Right kidney (tissue), 1 donor: ENCODE data around the gene CRIM1.
A peak's percentile ranks its signal among the peaks of the same experiment; 100 is the strongest.
"Not testable (repeated sequence)": the region's sequence is repeated elsewhere in the genome, so short reads cannot be mapped to it uniquely, and the experiment has no call there.

ENCODE experiments used
- DNase-seq: peaks from one replicate; pipeline ENCODE4 v3.0.0-alpha.2; 2016

CRIM1 gene

DNA sequence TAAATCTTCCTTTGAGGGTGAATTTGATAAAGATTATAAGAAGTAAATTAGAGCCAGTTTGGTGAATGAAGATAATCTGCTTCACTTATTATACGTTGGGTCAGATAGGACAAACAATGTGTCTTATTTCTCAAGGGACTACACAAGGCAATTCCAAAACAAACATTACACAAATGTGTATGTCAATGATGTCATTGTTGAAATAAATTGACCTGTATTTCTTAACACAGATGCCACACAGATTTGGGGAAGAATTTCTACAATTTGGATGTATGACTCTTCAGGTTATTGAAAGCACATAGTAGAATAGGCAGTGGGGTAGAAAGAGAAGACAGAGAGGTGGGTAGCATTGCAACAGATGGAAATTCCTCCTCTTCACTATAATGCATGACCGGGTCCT lies 6.9 kb upstream of the CRIM1 start:
- DNase-seq, result no peak

DNA sequence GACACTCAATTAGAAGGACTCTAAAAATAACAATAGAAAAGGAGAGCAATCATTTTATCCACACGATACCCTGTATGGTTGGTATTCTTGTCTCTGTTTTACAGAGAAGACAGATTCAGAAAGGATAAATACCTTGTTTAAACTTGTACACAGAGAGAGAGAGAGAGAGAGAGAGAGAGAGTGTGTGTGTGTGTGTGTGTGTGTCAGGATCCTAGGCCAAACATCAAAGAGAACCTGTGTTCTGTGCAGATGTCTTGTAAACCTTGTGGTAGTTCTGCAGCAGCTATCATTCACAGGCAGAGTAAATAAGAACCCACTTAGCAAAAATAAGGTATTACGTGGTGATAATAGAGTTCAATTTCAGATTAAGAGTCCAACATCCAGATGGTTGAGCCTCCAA lies 4.3 kb upstream of the CRIM1 start:
- no peak for DNase-seq

DNA sequence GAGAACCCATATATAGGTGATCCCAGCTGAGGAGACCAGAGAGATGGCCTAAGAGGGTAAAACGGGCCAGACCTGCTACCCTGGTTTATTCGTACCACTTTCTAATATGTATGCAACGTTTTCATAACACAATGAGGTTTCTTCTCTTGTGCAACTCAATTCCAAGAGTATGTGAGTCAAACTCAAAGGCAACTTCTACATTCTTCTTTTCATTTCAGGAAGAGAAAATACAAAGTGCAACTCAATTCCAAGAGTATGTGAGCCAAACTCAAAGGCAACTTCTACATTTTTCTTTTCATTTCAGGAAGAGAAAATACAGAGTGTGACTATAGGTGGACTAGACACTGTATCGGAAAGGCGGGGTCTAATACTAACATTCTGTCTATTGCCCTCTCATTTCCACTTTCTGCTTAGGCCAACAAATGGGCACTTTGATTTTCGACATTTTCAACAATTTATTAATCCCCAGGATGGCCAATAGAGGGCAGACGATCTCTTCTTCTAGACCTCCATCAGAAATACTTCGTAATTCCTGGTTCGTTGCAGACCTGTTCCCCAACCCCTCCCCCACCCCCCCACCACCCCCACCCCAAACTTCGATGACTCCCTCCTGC lies 3.7 kb upstream of the CRIM1 start:
- DNase-seq, result no peak

DNA sequence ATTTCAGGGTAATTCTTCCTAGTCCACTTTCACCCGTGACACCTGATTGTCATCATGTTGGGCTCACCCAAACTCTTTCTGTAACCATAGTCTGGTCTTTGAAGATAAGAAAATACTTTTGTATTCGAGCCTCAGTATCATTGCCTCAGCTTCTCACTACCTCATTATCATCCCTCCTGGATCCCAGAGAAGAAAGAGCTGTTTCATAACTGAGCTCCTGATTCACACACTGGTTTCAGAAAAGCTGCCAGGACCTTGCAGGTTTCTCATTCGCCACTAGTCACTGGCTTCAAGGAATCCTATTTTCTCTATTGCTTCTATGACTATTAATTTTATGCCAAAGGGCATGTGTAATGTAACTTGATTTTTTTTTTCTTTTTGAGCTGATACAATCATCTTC lies 2.9 kb upstream of the CRIM1 start:
- no peak for DNase-seq

- DNase-seq, result no peak
Observed at GRCh38 chr2:36354811-36355150, 797 bp upstream of the CRIM1 start.

DNA sequence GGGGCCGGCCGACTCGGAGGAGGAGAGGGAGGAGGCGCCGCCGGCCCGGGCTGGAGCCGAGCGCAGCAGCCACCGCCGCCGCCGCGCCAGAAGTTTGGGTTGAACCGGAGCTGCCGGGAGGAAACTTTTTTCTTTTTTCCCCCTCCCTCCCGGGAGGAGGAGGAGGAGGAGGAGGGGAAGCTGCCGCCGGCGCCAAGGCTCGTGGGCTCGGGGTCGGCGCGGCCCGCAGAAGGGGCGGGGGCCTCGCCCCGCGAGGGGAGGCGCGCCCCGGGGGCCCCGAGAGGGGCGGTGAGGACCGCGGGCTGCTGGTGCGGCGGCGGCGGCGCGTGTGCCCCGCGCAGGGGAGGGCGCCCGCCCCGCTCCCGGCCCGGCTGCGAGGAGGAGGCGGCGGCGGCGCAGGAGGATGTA lies 316 bp downstream of the CRIM1 start:
- peak; percentile 92 for DNase-seq

DNA sequence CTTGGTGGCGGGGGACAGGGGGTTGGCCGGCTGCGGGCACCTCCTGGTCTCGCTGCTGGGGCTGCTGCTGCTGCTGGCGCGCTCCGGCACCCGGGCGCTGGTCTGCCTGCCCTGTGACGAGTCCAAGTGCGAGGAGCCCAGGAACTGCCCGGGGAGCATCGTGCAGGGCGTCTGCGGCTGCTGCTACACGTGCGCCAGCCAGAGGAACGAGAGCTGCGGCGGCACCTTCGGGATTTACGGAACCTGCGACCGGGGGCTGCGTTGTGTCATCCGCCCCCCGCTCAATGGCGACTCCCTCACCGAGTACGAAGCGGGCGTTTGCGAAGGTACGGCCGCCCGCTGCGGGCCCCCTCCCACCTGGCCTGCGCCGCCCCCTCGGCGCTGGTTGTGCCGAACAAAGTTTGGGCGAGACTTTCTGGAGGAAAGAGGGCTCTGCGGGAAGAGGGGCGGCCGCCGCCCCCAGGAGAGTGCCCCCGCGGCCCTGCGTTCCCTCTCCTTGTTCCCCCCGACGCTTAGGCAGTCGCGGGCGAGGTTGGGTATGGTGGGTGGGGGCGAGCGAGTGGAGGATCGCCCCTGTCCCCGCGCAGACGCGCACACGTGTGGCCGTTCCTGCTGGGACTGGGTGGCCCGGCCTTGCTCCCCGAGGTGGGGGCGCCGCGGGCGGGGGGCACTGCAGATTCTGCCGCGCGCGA lies 866 bp downstream of the CRIM1 start:
- DNase-seq, result peak; percentile 80

- peak; percentile 77 for DNase-seq
Observed at GRCh38 chr2:36356990-36357846, 1.6 kb downstream of the CRIM1 start.

DNA sequence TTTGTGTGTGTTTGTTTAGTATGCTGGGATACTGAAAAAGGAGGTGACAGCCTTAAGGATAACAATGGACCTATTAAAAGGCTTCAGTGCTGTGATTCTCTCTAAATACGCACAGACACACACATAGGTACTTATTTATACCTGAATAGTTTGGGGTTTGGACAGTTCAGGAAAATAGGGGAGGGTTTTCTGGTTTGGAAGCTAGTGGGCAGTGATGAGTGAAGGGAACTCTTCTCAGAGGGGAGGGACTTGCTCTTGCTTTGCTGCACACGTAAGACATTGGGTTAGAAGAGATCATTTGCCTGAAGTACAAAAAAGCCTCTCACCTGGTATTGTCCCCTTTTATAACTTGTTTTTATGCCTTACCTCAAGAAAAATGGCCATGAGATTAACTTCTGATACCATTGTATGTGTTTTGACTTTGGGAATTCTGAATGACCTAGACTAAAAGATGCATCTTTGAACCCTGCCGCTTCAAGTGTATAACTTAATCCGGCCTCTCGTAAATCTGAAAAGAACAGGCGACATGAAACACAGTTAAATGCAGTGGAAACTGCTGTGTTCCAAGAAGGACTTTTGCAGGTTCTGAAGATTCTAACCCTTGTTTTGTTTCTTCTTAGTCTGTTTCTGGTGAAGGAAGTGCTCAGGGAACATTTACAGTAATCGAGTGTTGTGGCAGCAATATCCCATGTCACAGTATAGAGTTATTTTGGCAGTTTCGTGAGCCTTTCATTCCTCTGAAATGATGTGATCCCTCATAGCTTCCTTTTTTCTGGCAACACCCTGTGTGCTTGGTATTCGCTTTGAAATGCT lies 2.5 kb downstream of the CRIM1 start:
- DNase-seq, result peak; percentile 54

DNA sequence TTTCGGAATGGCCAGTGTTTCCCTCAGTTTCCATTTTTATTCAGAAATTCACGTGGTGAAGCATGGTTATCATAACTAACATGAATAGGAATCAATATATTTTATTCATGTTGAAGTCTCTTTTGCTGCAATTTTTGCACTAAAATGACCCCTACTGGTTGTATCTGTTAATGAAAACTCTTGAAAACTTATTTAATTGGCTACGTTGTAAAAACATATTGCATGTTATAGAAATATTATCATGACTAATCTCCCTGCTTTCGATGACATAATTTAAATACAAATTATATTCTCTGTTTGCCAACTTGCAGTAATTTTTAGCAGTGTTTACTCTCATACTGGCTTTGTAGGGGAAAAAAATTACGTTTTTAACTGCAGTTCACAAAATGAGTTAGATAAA lies 3.5 kb downstream of the CRIM1 start:
- DNase-seq, result no peak

GRCh38 chr2:36360063-36360462 lies 4.5 kb downstream of the CRIM1 start:
- DNase-seq, result no peak

DNA sequence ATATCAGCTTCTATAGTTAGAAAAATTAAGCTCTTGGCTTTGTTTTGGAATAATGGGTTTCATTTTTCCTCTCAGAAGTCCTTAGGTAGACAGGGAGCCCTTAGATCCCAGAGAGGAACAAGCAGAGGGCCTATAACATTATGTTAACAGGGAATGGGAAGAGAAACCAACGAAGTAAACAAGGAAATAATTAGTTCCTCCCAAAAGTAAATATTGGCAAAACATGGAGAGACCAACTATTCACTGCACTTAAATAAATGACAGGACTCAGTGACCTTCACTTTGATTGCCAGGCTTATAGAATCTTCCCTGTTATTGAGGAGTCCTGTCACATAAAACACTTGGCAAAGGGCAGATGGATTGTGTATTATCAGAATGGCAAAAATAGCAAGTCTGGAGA lies 5.3 kb downstream of the CRIM1 start:
- DNase-seq, result no peak

- DNase-seq, result no peak
Observed at GRCh38 chr2:36361396-36361795, 5.8 kb downstream of the CRIM1 start.

- no peak for DNase-seq
Observed at GRCh38 chr2:36362291-36362690, 6.7 kb downstream of the CRIM1 start.

- DNase-seq, result not testable (repeated sequence)
Observed at GRCh38 chr2:36363085-36363484, 7.5 kb downstream of the CRIM1 start.

DNA sequence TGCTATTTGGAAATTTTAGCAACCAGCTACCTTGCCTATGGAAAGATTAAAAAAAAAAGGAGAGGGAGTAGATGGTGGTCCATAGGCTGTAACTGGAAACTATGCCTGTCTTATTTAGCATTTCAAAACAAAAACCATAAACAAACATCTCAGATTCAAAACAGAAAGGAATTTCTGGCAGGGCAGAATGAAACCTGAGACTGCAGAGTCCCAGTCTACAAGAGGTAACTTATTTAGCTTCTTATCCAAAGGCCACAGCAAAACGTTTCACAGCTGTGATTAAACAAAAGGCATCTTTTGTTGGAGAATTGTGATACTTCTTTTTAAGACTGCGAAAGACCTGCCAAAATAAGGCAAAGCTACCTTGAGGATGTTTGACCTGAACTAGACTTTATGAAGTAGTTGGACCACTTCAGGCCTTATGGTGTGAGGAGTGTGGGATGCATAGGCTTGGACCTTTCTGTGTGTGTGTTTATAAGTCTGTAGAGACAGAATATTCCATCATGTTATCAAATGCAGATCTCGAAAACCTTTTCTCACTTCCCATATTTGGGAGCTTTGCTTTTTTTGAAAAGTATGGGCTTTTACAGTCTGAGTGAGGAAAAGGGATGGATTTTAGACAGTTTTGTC lies 11.0 kb downstream of the CRIM1 start:
- DNase-seq, result no peak

- no peak for DNase-seq
Observed at GRCh38 chr2:36367486-36367885, 11.9 kb downstream of the CRIM1 start.

DNA sequence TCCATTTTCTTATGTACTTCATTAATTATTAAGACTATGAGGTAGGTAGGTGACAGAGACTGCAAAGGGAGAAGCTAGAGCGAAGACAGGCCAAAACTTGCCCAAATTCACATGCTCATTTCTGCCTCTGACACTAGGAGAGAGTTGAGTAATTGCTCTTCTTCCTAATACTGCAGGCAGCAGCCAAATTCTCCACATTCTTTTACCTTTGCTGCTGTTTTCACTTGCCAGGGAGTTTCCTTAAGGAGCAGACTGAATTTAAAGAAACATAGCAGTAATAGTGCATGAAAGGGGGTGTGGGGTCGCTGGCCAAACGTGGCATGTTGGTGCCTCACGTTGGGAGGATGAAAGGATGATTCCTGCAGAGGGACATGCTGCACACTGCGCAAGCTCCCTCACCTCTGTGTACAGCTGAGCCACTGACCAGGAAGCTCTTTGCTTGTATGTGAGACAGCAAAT lies 12.3 kb downstream of the CRIM1 start:
- DNase-seq, result no peak

- no peak for DNase-seq
Observed at GRCh38 chr2:36368438-36368837, 12.9 kb downstream of the CRIM1 start.

DNA sequence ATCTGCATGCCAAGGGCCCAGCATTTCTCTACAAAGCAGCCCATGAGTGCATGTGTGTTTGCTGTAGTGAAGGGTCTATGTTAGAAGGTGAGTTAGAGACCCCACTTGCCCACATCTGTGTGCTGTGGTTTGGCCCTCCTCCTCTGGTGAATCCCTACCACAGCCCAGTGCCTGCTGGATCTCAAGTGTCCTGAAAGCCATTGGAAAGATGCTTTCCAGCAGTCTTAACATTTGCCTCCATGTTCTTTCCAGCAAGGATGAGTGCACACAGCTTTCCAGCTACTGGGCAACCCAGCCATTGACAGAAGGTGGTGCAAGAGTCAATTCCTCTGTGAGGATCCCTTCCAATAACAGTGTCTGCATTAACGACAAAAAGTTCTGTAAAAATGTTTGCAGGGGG lies 13.6 kb downstream of the CRIM1 start:
- no peak for DNase-seq

GRCh38 chr2:36369716-36370115 lies 14.1 kb downstream of the CRIM1 start:
- no peak for DNase-seq

GRCh38 chr2:36370281-36370680 lies 14.7 kb downstream of the CRIM1 start:
- DNase-seq, result no peak
